Measurements from ENCODE around the gene ATG2A.

Gene ATG2A

GRCh38 chr11:64916775-64917662 is at the start of gene ATG2A:
ATG2A (minus strand) TSS chr11:64917209; CDS start chr11:64917135, 74 bp downstream.
- no peaks in the 10 kb centered on the region for H3K27me3 ChIP-seq
- peak within 1 kb of the TSS; percentile 76 to 80 for H3K27ac ChIP-seq
- no peaks in the 10 kb centered on the region for H3K9me3 ChIP-seq
- peaks cover 23 to 27% (median 25%) of the 10 kb centered on the region in 3 donors for H3K36me3 ChIP-seq
- peak within 1 kb of the TSS; percentile 78 to 85 for H3K4me3 ChIP-seq
- H3K4me1 ChIP-seq = peaks cover 0 to 29% (median 20%) of the 10 kb centered on the region in 4 donors
- intact Hi-C loops (cut with DNase I; ENCODE audit: low total_unique reads) = no loop called here
- no peak for TF ChIP-seq CTCF (IDR thresholded peaks at IDR 0.05)
- DNase-seq = peak; percentile 100

- H3K4me3 ChIP-seq = no peak overlapping the region
- H3K4me1 ChIP-seq = no peaks in the 10 kb centered on the region
- TF ChIP-seq CTCF (IDR thresholded peaks at IDR 0.05) = no peak
- intact Hi-C loops (cut with DNase I; ENCODE audit: low total_unique reads) = no loop called here
- no peaks in the 10 kb centered on the region for H3K9me3 ChIP-seq
- no peak overlapping the region for H3K27ac ChIP-seq
- H3K36me3 ChIP-seq = no peaks in the 10 kb centered on the region
- no peak for DNase-seq
- H3K27me3 ChIP-seq = no peaks in the 10 kb centered on the region
Measured at GRCh38 chr11:64963072-64963631, 46.1 kb upstream of the ATG2A start.

- no peaks in the 10 kb centered on the region for H3K9me3 ChIP-seq
- no peaks in the 10 kb centered on the region for H3K4me1 ChIP-seq
- H3K27ac ChIP-seq = no peak overlapping the region
- H3K4me3 ChIP-seq = no peak overlapping the region
- peaks cover 0 to 15% of the 10 kb centered on the region in 2 donors for H3K27me3 ChIP-seq
- no peak for DNase-seq
- no peak for TF ChIP-seq CTCF (IDR thresholded peaks at IDR 0.05)
- intact Hi-C loops (cut with DNase I; ENCODE audit: low total_unique reads) = no loop called here
- H3K36me3 ChIP-seq = no peaks in the 10 kb centered on the region
Measured at GRCh38 chr11:64960719-64961118, 43.7 kb upstream of the ATG2A start.

DNA sequence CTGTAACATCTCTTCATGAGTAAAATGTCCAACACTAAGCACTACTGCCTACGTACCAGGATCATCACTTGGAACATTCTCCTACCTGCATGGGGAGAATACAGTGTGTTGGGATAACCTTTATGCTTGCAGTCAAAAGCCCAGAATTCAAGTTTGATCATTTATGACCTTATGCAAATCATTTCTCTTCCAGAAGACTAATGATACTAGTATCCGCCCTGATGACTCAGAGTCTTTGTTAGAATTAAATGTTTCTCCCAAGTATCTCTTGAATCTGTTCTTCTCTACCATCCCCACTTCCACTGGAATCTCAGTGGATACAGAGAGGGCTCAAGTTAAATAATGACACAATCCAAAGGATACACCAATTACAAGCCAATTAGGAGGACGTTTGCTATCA is 42.5 kb upstream of the ATG2A start:
- intact Hi-C loops (cut with DNase I; ENCODE audit: low total_unique reads) = no loop called here
- H3K4me3 ChIP-seq = no peak overlapping the region
- DNase-seq = no peak
- H3K4me1 ChIP-seq = no peaks in the 10 kb centered on the region
- H3K27me3 ChIP-seq = peaks cover 0 to 15% of the 10 kb centered on the region in 2 donors
- no peaks in the 10 kb centered on the region for H3K9me3 ChIP-seq
- H3K27ac ChIP-seq = no peak overlapping the region
- no peak for TF ChIP-seq CTCF (IDR thresholded peaks at IDR 0.05)
- H3K36me3 ChIP-seq = no peaks in the 10 kb centered on the region

- no peaks in the 10 kb centered on the region for H3K9me3 ChIP-seq
- no peaks in the 10 kb centered on the region for H3K4me1 ChIP-seq
- H3K27me3 ChIP-seq = peaks cover 0 to 44% of the 10 kb centered on the region in 2 donors
- DNase-seq = no peak
- no peak overlapping the region for H3K4me3 ChIP-seq
- TF ChIP-seq CTCF (IDR thresholded peaks at IDR 0.05) = no peak
- H3K36me3 ChIP-seq = no peaks in the 10 kb centered on the region
- H3K27ac ChIP-seq = no peak overlapping the region
- intact Hi-C loops (cut with DNase I; ENCODE audit: low total_unique reads) = no loop called here
Measured at GRCh38 chr11:64954201-64954600, 37.2 kb upstream of the ATG2A start.
